Activated B cell treated with CpG ODN at 0.5 μM for 24 hours (primary cell): Measurements from ENCODE around the gene MCM3. TPM values are rescaled to one million over a fixed set of nuclear protein-coding genes. Genes with fewer than 3 reads are reported as not detected.

Experiments used
- ATAC-seq: fragments of 200-7000 bp; cut with Tn5 transposase; one replicate; pipeline ENCODE4 v1.10.0; 2021; ENCODE audit warnings: low read depth, mild to moderate bottlenecking, moderate library complexity
- CTCF ChIA-PET: fragments of 350-600 bp; sonication (Branson Sonifier 250); formaldehyde crosslinking; loops from one replicate; lab custom pipeline; 2021; ENCODE audit warnings: antibody characterized with exemption; lab: Charles Lee
- POLR2A ChIA-PET: fragments of 350-600 bp; sonication (Branson Sonifier 250); formaldehyde crosslinking; loops from one replicate; lab custom pipeline; 2021; ENCODE audit warnings: antibody characterized with exemption; lab: Charles Lee
- DNase-seq: peaks from one replicate; pipeline ENCODE4 v3.0.0; 2022
- H3K27ac Mint-ChIP-seq: one replicate; pipeline ENCODE4 v1.8.0; 2020; ENCODE audit warnings: mixed read lengths
- H3K27me3 Mint-ChIP-seq: one replicate; pipeline ENCODE4 v1.8.0; 2021; ENCODE audit warnings: mixed read lengths
- H3K36me3 Mint-ChIP-seq: one replicate; pipeline ENCODE4 v1.8.0; 2021; ENCODE audit warnings: low read depth, mixed read lengths
- H3K4me1 Mint-ChIP-seq: one replicate; pipeline ENCODE4 v1.8.0; 2021; ENCODE audit warnings: mixed read lengths
- H3K4me3 Mint-ChIP-seq: one replicate; pipeline ENCODE4 v1.8.0; 2020; ENCODE audit warnings: mild to moderate bottlenecking, mixed read lengths
- H3K9me3 Mint-ChIP-seq: one replicate; pipeline ENCODE4 v1.8.0; 2020; ENCODE audit warnings: mixed read lengths
- intact Hi-C: fragments of 100-400 bp; cut with micrococcal nuclease; formaldehyde crosslinking; loops from one replicate; pipeline ENCODE4 v1.15.1; 2024
- total RNA-seq: library from RNA; stranded (reverse); gene quantifications from 2 replicates; pipeline ENCODE4 v1.2.3, GENCODE V29; 2022
- TF ChIP-seq, protein P1 (sequence below): fragments of 200-600 bp; IDR thresholded peaks from one replicate; pipeline ENCODE4 v1.8.0; 2022; ENCODE audit warnings: antibody characterized with exemption, mild to moderate bottlenecking

Gene MCM3
- total RNA-seq, 1 donor from 2014 or later: 73.2 TPM

DNA sequence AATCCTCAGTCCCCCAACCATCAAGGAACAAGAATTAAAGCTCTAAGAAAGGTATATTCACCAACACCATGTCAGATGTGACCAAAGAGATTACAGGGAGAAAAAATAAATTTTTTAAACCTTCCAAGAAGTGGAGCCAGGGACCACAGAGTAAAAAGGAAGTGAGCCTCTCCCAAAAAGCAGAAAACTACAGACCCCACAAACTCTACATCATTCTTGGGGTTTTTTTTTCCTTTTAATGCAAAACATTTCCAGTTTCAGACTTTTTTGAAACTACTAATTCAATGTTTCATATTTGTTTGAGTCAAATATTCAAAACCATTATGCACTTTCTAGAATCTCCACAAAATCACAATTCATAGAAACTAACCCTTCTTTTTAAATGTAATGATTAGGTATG is 33.4 kb downstream of the MCM3 start:
- TF ChIP-seq, protein P1, sequence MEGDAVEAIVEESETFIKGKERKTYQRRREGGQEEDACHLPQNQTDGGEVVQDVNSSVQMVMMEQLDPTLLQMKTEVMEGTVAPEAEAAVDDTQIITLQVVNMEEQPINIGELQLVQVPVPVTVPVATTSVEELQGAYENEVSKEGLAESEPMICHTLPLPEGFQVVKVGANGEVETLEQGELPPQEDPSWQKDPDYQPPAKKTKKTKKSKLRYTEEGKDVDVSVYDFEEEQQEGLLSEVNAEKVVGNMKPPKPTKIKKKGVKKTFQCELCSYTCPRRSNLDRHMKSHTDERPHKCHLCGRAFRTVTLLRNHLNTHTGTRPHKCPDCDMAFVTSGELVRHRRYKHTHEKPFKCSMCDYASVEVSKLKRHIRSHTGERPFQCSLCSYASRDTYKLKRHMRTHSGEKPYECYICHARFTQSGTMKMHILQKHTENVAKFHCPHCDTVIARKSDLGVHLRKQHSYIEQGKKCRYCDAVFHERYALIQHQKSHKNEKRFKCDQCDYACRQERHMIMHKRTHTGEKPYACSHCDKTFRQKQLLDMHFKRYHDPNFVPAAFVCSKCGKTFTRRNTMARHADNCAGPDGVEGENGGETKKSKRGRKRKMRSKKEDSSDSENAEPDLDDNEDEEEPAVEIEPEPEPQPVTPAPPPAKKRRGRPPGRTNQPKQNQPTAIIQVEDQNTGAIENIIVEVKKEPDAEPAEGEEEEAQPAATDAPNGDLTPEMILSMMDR: no peak
- peaks cover 24% of the 10 kb centered on the region for H3K27me3 Mint-ChIP-seq
- POLR2A ChIA-PET: no interaction called here
- no peaks in the 10 kb centered on the region for H3K9me3 Mint-ChIP-seq
- intact Hi-C loops: no loop called here
- H3K36me3 Mint-ChIP-seq: no peaks in the 10 kb centered on the region
- no peak overlapping the region for H3K27ac Mint-ChIP-seq
- H3K4me1 Mint-ChIP-seq: no peaks in the 10 kb centered on the region
- ATAC-seq (no peak), DNase-seq (no peak)
- CTCF ChIA-PET: no interaction called here
- no peak overlapping the region for H3K4me3 Mint-ChIP-seq

DNA sequence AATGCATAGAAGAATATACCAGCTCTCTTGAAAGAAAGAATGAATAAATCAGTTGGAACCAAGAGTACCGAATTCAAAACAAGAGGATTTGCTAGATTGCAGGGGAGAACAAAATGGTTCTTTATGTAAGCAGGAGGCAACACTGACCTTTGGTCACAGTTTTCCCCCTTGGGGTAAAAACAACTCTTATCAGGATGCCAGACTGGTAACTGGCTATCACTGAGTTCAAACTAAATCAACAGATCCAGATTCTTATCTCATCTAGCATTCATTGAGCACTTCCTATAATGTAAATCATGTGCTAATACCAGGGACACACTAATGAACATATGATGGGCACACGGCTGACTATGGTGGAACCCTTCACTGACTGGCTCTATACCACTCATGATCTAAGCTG is 35.5 kb downstream of the MCM3 start:
- DNase-seq (no peak), ATAC-seq (no peak)
- Mint-ChIP-seq H3K27me3 (peaks cover 14% of the 10 kb centered on the region), H3K4me1 (no peaks in the 10 kb centered on the region), H3K27ac (no peak overlapping the region), H3K4me3 (no peak overlapping the region), H3K9me3 (no peaks in the 10 kb centered on the region), H3K36me3 (no peaks in the 10 kb centered on the region)
- intact Hi-C loops: no loop called here
- POLR2A ChIA-PET: no interaction called here
- CTCF ChIA-PET: no interaction called here
- TF ChIP-seq, protein P1: no peak

DNA sequence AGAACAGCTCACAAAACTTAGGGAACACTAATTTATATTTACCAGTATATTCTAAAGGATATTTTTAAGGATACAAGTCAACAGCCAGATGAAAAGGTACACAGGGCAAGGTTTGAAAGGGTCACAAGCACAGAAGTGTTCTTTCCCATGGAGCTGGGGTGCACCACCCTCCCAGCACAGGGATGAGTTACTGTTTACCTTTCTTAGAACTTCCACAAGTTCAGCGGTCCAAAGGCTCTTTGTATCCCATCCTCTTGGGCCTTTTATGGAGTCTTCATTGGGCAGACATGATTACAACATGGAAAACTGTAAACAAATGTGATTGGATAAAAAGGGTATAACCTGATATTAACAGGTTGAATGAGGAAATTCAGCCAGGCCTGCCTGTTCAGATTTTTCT is 39.1 kb downstream of the MCM3 start:
- ChIA-PET POLR2A (no interaction called here), CTCF (no interaction called here)
- ATAC-seq (no peak), DNase-seq (no peak)
- Mint-ChIP-seq H3K9me3 (no peaks in the 10 kb centered on the region), H3K4me1 (no peaks in the 10 kb centered on the region), H3K4me3 (no peak overlapping the region), H3K27me3 (peaks cover 6% of the 10 kb centered on the region), H3K36me3 (no peaks in the 10 kb centered on the region), H3K27ac (no peak overlapping the region)
- intact Hi-C loops: no loop called here
- TF ChIP-seq, protein P1: no peak

DNA sequence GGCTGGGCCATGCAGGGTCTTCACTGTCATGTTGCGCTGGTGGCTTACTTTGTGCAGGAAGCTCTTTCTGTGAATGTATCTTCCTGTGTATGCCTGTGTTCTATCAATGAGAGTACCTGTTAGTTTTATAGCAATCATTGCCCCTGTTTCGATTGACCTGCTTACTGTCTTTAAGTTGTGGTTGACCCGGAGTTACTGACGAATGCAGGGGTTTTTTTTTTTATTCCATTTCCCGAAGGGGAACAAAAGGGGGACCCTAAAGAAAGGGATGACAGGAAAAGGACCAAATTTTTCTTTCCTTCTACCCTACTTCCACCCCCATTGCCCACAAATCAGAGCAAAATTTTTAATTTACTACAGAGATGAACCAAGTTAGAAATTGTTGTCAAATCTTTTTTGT is 40.1 kb downstream of the MCM3 start, which contains the start of gene IL17F:
Gene IL17F (minus strand): TSS at position 101 of the 400 bp plus-strand sequence. CDS start 71 bp downstream, at position 30.
- CTCF ChIA-PET: no interaction called here
- TF ChIP-seq, protein P1: no peak
- no peaks in the 10 kb centered on the region for H3K9me3 Mint-ChIP-seq

DNA sequence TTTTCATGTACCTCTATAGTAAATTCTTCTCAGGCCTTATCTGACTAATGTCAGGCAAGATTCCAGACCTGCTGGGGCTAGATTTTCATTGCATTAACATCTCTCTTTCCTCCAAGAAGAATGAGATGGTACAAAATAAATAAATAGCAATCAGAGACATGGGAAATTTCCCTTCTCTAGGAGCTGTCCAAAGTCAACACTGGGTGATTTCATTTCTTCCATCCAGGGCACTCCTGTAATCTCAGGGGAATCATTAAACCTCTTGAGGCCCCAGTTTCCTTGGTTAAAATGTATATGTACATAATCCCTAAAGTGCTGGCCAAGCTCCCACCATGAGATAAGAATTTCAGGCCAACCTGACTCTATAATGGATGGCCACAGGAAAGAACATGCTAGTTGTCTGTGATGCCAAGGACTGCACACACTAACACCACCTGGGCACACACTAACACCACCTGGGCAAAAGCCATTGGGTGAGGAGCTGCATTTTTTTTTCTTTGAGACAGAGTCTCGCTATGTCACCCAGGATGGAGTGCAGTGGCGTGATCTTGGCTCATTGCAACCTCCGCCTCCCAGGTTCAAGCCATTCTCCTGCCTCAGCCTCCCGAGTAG is 41.2 kb downstream of the MCM3 start:
- CTCF ChIA-PET: no interaction called here
- no peak overlapping the region for H3K27ac Mint-ChIP-seq
- H3K36me3 Mint-ChIP-seq: no peaks in the 10 kb centered on the region
- intact Hi-C loops: no loop called here
- H3K9me3 Mint-ChIP-seq: no peaks in the 10 kb centered on the region
- ATAC-seq: no peak
- no peaks in the 10 kb centered on the region for H3K4me1 Mint-ChIP-seq
- peaks cover 5% of the 10 kb centered on the region for H3K27me3 Mint-ChIP-seq
- no peak overlapping the region for H3K4me3 Mint-ChIP-seq
- TF ChIP-seq, protein P1: no peak
- DNase-seq: no peak
- POLR2A ChIA-PET: interaction anchor here (0.6 kb wide), 1 partner anchor 516 kb away, joined by 7 read pairs; no protein-coding TSS in a partner anchor

More for the DNA sequence above, 40.1 kb downstream of the MCM3 start, which contains the start of gene IL17F:
- ATAC-seq (no peak), DNase-seq (no peak)
- H3K4me3 Mint-ChIP-seq: no peak within 1 kb of the TSS
- POLR2A ChIA-PET: no interaction called here
- H3K27ac Mint-ChIP-seq: no peak within 1 kb of the TSS
- intact Hi-C loops: no loop called here
- peaks cover 8% of the 10 kb centered on the region for H3K27me3 Mint-ChIP-seq
- no peaks in the 10 kb centered on the region for H3K36me3 Mint-ChIP-seq
- H3K4me1 Mint-ChIP-seq: no peaks in the 10 kb centered on the region
